Measurements from ENCODE around the gene HOOK1.
"Not testable (repeated sequence)": the region's sequence is repeated elsewhere in the genome, so short reads cannot be mapped to it uniquely, and the experiment has no call there.

Gene HOOK1

GRCh38 chr1:59827055-59827643 is 12.4 kb downstream of the HOOK1 start:
- DNase-seq = no peak

DNA sequence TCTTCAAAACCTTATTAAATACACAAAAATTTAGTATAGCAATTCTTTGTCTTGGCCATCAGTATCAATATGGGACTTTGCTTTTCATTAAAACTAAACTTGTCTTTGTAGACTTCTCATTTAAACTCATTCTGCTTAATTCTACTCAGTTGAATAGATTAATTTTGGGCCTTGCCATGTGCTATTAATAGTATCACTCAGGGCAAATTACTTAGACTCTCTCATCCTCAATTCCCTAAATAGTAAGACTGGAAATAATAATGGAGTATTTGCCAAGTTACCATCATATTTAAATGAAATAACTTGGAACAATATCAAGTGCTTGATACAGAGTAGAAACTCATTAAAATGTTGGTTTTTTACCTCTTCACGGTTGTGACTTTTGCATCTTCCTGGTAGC is 13.4 kb downstream of the HOOK1 start:
- no peak for DNase-seq

DNA sequence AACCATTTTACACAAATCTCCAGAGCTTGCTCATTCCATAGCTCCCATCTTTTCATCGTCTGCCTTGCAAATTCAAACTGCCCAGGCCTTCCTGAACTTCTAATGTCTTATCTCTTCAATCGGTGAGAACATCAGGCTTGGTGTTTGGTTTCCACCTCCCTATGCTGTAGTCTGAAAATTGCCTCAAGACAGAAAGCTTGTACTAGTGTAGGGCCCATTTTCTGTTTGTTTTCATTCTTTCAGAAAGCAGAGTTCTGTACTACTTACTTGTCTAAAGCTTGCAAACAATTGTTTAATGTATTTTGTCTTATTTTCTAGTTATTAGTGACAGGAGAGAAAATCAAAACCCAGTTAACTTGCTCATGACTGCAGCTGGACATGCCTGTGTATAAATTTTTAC is 16.8 kb downstream of the HOOK1 start:
- no peak for DNase-seq

- no peak for DNase-seq
Observed at GRCh38 chr1:59833022-59833421, 18.3 kb downstream of the HOOK1 start.

- no peak for DNase-seq
Observed at GRCh38 chr1:59833991-59834390, 19.2 kb downstream of the HOOK1 start.

DNA sequence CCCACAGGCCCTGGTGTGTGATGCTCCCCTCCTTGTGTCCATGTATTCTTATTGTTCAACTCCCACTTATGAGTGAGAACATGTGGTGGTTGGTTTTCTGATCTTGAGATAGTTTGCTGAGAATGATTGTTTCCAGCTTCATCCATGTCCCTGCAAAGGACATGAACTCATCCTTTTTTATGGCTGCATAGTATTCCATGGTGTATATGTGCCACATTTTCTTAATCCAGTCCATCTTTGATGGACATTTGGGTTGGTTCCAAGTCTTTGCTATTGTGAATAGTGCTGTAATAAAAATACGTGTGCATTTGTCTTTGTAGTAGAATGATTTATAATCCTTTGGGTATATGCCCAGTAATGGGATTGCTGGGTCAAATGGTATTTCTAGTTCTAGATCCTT is 23.1 kb downstream of the HOOK1 start:
- DNase-seq = not testable (repeated sequence)

- no peak for DNase-seq
Observed at GRCh38 chr1:59845091-59845490, 30.3 kb downstream of the HOOK1 start.

GRCh38 chr1:59846209-59846894 is 31.6 kb downstream of the HOOK1 start:
- no peak for DNase-seq

DNA sequence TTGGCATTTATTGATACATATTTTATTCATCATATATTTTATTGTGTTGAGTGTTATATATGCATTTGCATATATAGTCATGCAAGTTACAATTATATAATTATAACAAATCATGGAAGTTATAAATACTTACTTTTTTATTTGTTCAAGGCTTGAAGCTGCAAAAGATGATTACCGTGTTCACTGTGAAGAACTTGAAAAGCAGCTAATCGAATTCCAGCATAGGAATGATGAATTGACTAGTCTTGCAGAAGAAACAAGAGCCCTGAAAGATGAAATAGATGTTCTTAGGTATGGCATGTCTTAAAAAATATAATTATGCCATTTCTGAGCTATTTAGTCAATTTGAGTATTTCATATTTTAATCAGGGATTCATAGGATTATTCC is 32.1 kb downstream of the HOOK1 start:
- no peak for DNase-seq

DNA sequence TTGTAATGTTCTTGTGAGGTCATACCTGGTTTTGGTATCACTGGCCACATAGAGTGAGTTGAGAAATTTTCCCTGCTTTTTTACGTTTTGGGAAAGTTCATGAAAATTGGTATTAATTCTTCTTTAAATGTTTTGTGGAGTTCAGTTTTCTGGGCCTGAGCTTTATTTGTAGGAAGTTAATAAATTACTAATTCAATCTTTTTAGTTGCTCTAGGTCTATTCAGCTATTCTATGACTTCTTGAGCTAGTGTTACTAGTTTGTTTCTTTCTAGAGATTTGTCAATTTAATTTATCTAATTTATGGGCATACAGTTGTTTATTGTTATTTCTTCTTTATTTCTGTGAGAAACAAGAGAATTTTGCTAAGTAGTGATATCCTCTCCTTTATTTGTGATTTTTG is 37.4 kb downstream of the HOOK1 start:
- DNase-seq = no peak

DNA sequence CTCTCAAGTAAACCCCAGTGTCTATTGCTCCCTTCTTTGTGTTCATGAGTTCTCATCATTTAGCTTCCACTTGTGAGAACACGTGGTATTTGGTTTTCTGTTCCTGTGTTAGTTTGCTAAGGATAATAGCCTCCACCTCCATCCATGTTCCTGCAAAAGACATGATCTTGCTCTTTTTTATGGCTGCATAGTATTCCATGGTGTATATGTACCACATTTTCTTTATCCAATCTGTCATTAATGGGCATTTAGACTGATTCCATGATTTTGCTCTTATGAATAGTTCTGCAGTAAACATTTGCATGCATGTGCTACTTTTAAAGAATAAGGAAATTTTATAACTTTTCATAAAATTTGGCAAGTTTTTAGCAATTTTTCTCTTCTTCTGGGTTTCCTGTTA is 40.5 kb downstream of the HOOK1 start:
- DNase-seq = not testable (repeated sequence)

DNA sequence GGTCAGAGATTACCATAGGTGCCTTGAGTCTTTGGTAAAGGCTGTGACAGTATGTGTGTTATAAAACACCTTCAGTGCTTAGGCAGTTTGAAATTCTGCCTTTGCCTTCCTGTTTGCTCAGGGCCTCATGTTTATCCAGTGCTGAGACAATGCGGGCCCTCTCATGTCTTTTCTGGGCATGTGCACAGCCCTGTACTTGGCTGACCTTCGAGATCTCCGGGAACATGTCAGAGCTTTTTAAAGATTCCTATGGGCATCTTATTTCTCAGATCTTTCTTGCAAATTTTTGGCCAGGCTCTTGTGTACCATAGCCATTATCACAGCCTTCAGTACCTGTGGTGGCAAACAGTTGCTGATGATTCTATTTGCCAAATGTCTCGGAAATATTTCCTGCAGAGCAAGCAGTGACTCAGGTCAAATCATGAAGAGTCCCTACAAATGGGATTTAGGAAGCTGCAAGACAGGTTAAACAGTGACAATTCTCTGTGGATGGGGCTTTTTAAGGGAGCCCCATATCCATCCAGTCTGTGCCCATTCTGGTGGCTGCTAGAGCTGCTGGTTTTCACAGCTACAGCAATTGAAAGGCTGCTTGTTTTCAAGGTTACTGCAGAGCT is 42.1 kb downstream of the HOOK1 start:
- DNase-seq = no peak

DNA sequence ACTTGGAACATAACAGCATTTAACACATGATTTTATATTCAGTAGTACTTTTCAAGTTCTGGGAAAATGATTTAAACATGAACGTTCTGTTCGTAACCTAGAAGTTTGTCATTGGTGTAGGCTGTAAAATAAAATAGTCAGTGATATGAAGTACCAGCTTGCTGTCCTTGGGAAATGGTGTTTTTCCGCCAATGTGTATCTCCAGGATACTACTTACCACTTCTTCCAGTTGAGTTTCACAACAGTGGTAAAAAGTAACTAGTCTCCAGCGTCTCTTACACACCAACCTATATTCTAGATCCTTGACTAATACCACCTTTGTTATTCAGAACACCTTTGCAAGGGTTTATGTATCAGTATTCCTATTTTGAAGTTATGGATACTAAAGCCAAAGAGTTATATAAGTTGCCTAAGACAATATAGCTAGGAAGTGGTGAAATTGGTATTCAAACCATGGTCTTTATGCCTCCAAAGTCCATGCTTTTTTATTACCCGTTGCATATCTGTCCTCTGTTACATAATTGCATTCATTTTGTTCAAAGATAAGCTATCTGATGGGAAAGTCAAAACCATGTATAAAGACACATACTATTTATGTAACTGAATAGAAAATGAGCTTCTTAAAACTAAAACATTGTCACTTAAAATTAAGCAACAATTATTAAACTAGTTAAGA is 43.1 kb downstream of the HOOK1 start:
- DNase-seq = no peak

GRCh38 chr1:59866462-59866861 is 51.7 kb downstream of the HOOK1 start:
- DNase-seq = no peak

DNA sequence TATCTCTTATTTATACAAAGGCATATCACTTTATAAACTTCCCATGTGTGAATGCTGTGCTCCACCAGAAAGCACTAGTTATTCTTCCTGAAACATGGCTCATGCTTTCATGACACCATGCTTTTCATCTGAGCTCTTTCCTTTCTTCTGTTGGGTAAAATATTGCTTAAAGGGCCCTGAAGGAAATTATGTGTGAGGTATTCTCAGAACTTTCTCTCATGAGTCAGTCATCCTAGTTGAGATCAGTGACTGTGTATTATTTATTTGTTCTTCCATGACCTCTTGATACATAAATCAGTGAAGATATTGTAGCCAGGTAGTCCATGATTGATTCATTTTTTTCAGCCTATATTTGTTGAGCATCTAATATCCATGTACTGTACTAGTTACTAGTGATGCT is 57.0 kb downstream of the HOOK1 start:
- DNase-seq = no peak

- no peak for DNase-seq
Observed at GRCh38 chr1:59877108-59877682, 62.4 kb downstream of the HOOK1 start.

GRCh38 chr1:59878370-59878769 is 63.6 kb downstream of the HOOK1 start:
- no peak for DNase-seq

DNA sequence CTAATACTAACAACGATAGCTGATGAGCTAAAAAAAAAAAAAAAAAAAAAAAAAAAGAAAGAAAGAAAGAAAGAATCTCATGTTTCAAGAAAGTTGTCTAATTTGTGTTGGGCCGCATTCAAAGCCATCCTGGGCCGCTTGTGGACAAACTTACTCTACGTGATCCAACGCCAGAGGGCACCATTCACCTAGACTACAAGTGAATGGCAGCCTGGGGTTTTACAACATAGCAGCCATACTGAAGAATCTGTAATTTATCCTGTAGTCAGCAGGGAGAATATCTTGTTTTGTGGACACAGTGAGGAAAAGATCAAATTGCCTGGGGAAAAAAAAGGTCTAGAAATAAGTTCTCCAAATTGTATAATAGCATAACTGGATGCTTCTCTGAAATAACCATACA is 64.8 kb downstream of the HOOK1 start:
- DNase-seq = no peak

GRCh38 chr1:59879996-59880505 is 65.3 kb downstream of the HOOK1 start:
- DNase-seq = no peak

- DNase-seq = no peak
Observed at GRCh38 chr1:59880735-59881134, 66.0 kb downstream of the HOOK1 start.

DNA sequence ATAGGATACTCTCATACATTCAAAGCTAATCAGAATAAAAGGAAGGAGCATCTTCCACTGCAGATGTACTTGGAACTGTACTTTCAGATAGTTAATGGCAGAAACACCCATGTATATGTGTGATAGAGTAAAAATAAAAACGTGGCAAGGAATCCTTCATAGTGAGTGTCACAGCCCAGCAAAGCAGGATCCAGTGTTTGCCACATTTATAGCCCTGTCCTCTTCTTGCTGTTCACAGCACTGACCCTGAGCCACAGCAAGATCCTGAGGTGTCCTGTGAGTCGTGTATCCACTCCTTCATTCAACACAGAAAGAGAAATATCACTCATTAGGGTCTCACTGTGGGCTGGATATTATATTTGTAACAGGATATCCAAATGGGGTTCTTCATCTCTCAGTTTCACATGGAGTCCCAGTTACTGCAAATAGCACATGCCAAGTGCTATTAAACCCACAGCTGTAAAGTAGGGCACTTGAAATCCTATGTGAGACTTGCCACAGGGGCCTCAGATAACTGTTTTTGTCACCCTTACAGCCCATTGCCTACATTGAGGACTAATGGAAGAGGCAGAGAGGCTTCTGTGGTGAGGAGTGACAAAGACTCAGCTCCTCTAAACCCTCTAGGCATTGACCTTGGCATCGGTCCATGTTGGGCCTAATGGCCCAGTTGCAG is 70.5 kb downstream of the HOOK1 start:
- peak; percentile 32 for DNase-seq

- DNase-seq = no peak
Observed at GRCh38 chr1:59892841-59893811, 78.4 kb downstream of the HOOK1 start.

Measured in DMS79 treated with DMSO at 0.1 percent for 48 hours (cell line).